Measurements from ENCODE around the gene GKN2. TPM values are rescaled to one million over a fixed set of nuclear protein-coding genes. Genes with fewer than 3 reads are reported as not detected.

GKN2 gene
- total RNA-seq, 4 donors from 2014 or later: not detected

DNA sequence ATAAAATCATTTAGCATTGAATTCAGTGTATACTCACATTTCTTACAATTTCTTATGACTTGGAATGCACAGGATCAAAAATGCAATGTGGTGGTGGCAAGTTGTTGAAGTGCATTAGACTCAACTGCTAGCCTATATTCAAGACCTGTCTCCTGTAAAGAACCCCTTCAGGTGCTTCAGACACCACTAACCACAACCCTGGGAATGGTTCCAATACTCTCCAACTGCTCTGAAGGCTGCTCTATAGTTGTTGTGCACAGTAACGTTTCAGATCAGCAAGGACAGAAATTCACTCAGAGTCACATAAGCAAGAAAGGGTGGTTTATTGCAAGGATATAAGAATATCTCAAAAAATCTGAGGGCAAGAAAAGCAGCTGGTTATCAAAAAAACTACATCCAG, 28.3 kb upstream of the GKN2 start:
- DNase-seq (ENCODE audit: low spot score in 2 of 2): no peak
- Histone ChIP-seq H3K4me1 (peaks cover 0 to 2% (median 0%) of the 10 kb centered on the region in 4 donors), H3K36me3 (no peaks in the 10 kb centered on the region), H3K27ac (no peak overlapping the region), H3K27me3 (no peaks in the 10 kb centered on the region), H3K4me3 (no peak overlapping the region), H3K9me3 (no peaks in the 10 kb centered on the region)
- TF ChIP-seq EP300 (IDR thresholded peaks at IDR 0.05) (no peak), POLR2A (IDR thresholded peaks at IDR 0.05) (no peak)
- TF ChIP-seq, protein P1, sequence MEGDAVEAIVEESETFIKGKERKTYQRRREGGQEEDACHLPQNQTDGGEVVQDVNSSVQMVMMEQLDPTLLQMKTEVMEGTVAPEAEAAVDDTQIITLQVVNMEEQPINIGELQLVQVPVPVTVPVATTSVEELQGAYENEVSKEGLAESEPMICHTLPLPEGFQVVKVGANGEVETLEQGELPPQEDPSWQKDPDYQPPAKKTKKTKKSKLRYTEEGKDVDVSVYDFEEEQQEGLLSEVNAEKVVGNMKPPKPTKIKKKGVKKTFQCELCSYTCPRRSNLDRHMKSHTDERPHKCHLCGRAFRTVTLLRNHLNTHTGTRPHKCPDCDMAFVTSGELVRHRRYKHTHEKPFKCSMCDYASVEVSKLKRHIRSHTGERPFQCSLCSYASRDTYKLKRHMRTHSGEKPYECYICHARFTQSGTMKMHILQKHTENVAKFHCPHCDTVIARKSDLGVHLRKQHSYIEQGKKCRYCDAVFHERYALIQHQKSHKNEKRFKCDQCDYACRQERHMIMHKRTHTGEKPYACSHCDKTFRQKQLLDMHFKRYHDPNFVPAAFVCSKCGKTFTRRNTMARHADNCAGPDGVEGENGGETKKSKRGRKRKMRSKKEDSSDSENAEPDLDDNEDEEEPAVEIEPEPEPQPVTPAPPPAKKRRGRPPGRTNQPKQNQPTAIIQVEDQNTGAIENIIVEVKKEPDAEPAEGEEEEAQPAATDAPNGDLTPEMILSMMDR (IDR thresholded peaks at IDR 0.05): no peak
- WGBS, 2 donors: 64 to 79% methylated on average over 1 of the region's 1 CpG

DNA sequence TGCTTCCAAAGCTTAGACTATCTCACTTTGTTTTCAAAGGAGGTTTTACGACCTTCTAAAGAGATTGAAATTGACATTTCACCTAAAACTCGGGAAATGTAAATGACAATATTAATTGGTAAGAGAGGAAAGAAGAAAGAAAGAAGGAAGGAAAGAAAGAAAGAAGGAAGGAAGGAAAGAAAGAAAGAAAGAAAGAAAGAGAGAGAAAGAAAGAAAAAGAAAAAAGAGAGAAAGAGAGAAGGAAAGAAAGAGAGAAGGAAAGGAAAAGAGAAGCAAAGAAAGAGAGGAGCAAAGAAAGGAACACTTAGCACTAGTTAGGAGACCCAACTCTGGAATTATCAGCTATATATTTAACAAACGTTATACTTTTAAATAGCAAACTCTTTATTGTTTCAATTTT, 25.4 kb upstream of the GKN2 start:
- H3K36me3 ChIP-seq: no peaks in the 10 kb centered on the region
- H3K27me3 ChIP-seq: no peaks in the 10 kb centered on the region
- no peaks in the 10 kb centered on the region for H3K4me1 ChIP-seq
- no peaks in the 10 kb centered on the region for H3K9me3 ChIP-seq
- TF ChIP-seq, protein P1 (IDR thresholded peaks at IDR 0.05): no peak
- TF ChIP-seq POLR2A (IDR thresholded peaks at IDR 0.05) (no peak), EP300 (IDR thresholded peaks at IDR 0.05) (no peak)
- WGBS, 2 donors: 86 to 88% methylated on average over 3 of the region's 3 CpGs
- no peak overlapping the region for H3K27ac ChIP-seq
- H3K4me3 ChIP-seq: no peak overlapping the region
- no peak for DNase-seq (ENCODE audit: low spot score in 2 of 2)

DNA sequence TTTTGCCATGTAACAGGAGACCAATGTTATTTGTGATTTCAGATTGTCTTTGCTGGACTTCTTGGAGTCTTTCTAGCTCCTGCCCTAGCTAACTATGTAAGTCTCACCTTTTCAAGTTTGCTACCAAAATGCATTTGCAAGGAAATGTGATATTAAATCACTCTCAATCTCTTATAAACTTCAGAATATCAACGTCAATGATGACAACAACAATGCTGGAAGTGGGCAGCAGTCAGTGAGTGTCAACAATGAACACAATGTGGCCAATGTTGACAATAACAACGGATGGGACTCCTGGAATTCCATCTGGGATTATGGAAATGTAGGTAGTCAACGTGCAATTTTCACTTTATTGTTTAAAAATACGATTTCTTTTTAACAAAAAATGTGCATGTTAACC, 24.8 kb upstream of the GKN2 start:
- TF ChIP-seq, protein P1 (IDR thresholded peaks at IDR 0.05): no peak
- TF ChIP-seq EP300 (IDR thresholded peaks at IDR 0.05): no peak
- TF ChIP-seq POLR2A (IDR thresholded peaks at IDR 0.05): no peak
- no peak overlapping the region for H3K4me3 ChIP-seq
- H3K27ac ChIP-seq: no peak overlapping the region
- no peaks in the 10 kb centered on the region for H3K27me3 ChIP-seq
- no peak for DNase-seq (ENCODE audit: low spot score in 2 of 2)
- 74 to 75% methylated on average over 4 of the region's 4 CpGs for WGBS, 2 donors
- H3K4me1 ChIP-seq: no peaks in the 10 kb centered on the region
- no peaks in the 10 kb centered on the region for H3K36me3 ChIP-seq
- no peaks in the 10 kb centered on the region for H3K9me3 ChIP-seq

DNA sequence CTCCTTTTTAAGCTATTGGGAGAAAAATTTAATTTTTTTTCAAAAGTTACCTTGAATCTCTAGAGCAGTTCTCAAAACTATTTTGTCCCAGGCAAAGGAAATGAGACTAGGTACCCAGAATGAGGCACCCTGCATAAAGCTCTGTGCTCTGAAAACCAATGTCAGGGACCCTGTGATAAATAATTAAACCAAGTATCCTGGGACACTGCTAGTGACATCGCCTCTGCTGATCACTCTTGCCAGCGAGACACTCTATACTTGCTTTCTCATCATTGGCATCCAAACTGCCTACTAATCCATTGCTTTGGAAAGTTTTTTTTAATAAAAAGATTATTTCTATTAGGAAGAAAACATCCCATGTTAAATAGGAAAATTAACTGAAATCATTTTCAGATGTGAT, 23.2 kb upstream of the GKN2 start:
- H3K27ac ChIP-seq: no peak overlapping the region
- no peaks in the 10 kb centered on the region for H3K9me3 ChIP-seq
- H3K36me3 ChIP-seq: no peaks in the 10 kb centered on the region
- no peak for DNase-seq (ENCODE audit: low spot score in 2 of 2)
- TF ChIP-seq EP300 (IDR thresholded peaks at IDR 0.05) (no peak), POLR2A (IDR thresholded peaks at IDR 0.05) (no peak)
- TF ChIP-seq, protein P1 (IDR thresholded peaks at IDR 0.05): no peak
- no peak overlapping the region for H3K4me3 ChIP-seq
- WGBS, 2 donors: 96 to 100% methylated on average over 2 of the region's 2 CpGs
- no peaks in the 10 kb centered on the region for H3K4me1 ChIP-seq
- H3K27me3 ChIP-seq: no peaks in the 10 kb centered on the region

DNA sequence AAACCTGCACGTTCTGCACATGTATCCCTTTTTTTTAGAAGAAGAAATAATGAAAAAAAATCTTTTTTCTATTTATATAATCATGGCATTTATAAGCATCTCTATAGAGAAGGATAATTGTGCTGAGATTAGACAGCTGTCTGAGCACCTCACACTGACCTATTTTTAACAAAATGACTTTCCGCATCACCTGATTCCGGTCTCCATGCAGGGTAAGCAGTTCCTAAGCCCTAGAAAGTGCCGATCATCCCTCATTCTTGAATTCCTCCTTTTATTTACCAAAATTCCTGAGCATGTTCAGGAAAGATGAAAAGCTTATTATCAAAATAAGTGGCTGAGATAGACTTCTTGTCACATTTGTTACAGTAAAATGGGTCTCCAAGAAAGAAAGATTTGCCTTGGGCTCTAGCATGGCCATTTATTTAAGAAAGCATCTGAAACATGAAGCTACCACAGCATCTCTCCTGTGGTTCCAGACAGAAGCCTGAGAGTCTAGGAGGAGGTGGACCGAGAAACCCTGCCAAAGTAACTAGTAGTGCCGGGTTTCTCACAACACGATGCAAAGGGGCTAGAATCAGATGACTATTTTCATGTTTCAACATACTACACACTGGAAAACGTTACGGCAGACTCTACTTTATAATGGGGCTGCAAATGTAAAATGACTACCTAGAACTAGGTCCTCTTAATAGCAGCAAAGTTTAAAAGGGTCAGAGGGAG, 22.4 kb upstream of the GKN2 start:
- WGBS, 2 donors: 58% methylated on average over 9 of the region's 9 CpGs
- no peaks in the 10 kb centered on the region for H3K4me1 ChIP-seq
- H3K4me3 ChIP-seq: no peak overlapping the region
- TF ChIP-seq EP300 (IDR thresholded peaks at IDR 0.05): no peak
- TF ChIP-seq, protein P1 (IDR thresholded peaks at IDR 0.05): no peak
- no peak for TF ChIP-seq POLR2A (IDR thresholded peaks at IDR 0.05)
- H3K27ac ChIP-seq: no peak overlapping the region
- H3K9me3 ChIP-seq: no peaks in the 10 kb centered on the region
- DNase-seq (ENCODE audit: low spot score in 2 of 2): no peak
- H3K36me3 ChIP-seq: no peaks in the 10 kb centered on the region
- H3K27me3 ChIP-seq: no peaks in the 10 kb centered on the region

All from tibial nerve (tissue), 4 donors.